HepG2 (cell line): ENCODE measurements around the gene DIABLO.

ENCODE experiments used
- ATRX ChIP-seq: sonication (generic); formaldehyde crosslinking; IDR thresholded peaks from 2 replicates; pipeline ENCODE4 v1.4.0; 2020; ENCODE audit warnings: missing genetic modification reagents, borderline replicate concordance
- CBFB ChIP-seq: sonication (generic); formaldehyde crosslinking; IDR thresholded peaks from 2 replicates; pipeline ENCODE4 v1.4.0; 2020; ENCODE audit warnings: missing genetic modification reagents
- CREB1 ChIP-seq, 2 experiments: fragments of 450-650 bp in 1 of 2; IDR thresholded peaks; 2 replicates each; pipeline ENCODE4 v1.6.1; 2016 to 2017; ENCODE audit warnings: control low read depth in 1 of 2, mild to moderate bottlenecking in 1 of 2, missing compliant biosample characterization in 1 of 2, missing genetic modification characterization in 1 of 2
- EZH2 ChIP-seq: conservative IDR thresholded peaks from 2 replicates; pipeline ENCODE4 v1.6.1; 2012; ENCODE audit warnings: mild to moderate bottlenecking, low read depth, low read length, moderate library complexity
- THAP9 ChIP-seq: sonication (generic); formaldehyde crosslinking; IDR thresholded peaks from 2 replicates; pipeline ENCODE4; 2020; ENCODE audit warnings: missing genetic modification reagents, mild to moderate bottlenecking, borderline replicate concordance
- TF ChIP-seq, protein P1 (sequence below): IDR thresholded peaks from 2 replicates; pipeline ENCODE4 v1.6.1; 2016; ENCODE audit warnings: low read depth, control low read depth
- TF ChIP-seq, protein P2 (sequence below): sonication (generic); formaldehyde crosslinking; IDR thresholded peaks from 2 replicates; pipeline ENCODE4 v1.5.0; 2020; ENCODE audit warnings: missing genetic modification reagents
- TF ChIP-seq, protein P3 (sequence below): sonication (generic); formaldehyde crosslinking; IDR thresholded peaks from 2 replicates; pipeline ENCODE4 v1.4.0; 2020; ENCODE audit warnings: missing genetic modification reagents

DNA sequence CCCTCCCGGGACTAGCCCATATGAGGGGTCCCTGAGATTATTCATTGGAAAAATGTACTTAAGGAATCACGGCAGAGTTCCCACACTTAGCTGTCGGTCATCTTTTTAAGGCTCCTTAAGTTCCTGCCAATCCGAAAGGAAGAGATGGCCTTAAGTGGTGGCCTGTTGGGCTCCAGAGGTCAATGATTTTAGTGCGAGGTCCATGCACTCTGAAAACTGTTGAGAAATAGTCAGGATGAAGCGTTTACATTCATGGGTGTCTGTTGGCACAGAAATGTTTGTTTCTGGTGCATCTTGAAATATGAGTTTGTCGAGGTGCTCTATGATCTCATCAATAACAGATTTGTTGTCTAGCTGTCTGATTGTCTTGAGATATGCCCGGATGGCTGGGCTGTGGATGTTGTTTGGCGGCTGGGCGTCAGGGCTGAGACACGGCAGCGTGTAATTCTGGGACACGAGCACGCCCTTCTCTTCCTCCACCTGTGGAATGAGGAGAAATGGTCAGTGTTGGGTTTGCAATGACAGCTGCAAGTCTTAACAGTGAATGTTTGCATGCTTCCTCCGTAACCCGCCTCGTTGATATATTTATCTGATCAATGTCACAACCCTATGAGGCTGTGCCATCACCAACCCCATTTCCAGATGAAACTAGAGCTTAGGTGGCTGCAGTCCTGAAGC, 53.5 kb downstream of the DIABLO start:
- no peak for TF ChIP-seq CREB1 (IDR thresholded peaks at IDR 0.05)
- 0 out of 2 replicates have a peak, but pooled peaks have one; percentile 20 for TF ChIP-seq CREB1 (CRISPR knock-in tag; IDR thresholded peaks at IDR 0.05)
- TF ChIP-seq, protein P1, sequence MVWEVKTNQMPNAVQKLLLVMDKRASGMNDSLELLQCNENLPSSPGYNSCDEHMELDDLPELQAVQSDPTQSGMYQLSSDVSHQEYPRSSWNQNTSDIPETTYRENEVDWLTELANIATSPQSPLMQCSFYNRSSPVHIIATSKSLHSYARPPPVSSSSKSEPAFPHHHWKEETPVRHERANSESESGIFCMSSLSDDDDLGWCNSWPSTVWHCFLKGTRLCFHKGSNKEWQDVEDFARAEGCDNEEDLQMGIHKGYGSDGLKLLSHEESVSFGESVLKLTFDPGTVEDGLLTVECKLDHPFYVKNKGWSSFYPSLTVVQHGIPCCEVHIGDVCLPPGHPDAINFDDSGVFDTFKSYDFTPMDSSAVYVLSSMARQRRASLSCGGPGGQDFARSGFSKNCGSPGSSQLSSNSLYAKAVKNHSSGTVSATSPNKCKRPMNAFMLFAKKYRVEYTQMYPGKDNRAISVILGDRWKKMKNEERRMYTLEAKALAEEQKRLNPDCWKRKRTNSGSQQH (CRISPR knock-in tag), result no peak
- no peak for TF ChIP-seq ATRX (CRISPR knock-in tag)
- TF ChIP-seq, protein P2, sequence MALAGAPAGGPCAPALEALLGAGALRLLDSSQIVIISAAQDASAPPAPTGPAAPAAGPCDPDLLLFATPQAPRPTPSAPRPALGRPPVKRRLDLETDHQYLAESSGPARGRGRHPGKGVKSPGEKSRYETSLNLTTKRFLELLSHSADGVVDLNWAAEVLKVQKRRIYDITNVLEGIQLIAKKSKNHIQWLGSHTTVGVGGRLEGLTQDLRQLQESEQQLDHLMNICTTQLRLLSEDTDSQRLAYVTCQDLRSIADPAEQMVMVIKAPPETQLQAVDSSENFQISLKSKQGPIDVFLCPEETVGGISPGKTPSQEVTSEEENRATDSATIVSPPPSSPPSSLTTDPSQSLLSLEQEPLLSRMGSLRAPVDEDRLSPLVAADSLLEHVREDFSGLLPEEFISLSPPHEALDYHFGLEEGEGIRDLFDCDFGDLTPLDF (CRISPR knock-in tag), result no peak
- TF ChIP-seq CBFB, result no peak
- TF ChIP-seq, protein P3, sequence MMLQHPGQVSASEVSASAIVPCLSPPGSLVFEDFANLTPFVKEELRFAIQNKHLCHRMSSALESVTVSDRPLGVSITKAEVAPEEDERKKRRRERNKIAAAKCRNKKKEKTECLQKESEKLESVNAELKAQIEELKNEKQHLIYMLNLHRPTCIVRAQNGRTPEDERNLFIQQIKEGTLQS (CRISPR knock-in tag), result no peak
- TF ChIP-seq EZH2, result no peak
- TF ChIP-seq THAP9 (CRISPR knock-in tag), result no peak
